Calu3 (cell line): ENCODE data around the gene ARHGEF28. TPM values are rescaled to one million over a fixed set of nuclear protein-coding genes. Genes with fewer than 3 reads are reported as not detected.

ENCODE experiments used
- BruUV-seq: library from RNA; stranded (reverse); fragments of 400-500 nt; replicated peaks from 2 replicates; lab custom pipeline; 2021; lab: Mats Ljungman, UMichigan
- CTCF ChIA-PET: fragments of 300-600 bp; sonication (Branson Sonifier 250); formaldehyde crosslinking; loops from one replicate; lab custom pipeline; 2022; ENCODE audit warnings: antibody characterized with exemption; lab: Charles Lee
- DNase-seq: peaks from one replicate; pipeline ENCODE4 v3.0.0; 2022
- H3K27ac Mint-ChIP-seq: one replicate; pipeline ENCODE4 v1.8.0; 2022; ENCODE audit warnings: mixed read lengths; ENCODE audit not compliant: unreplicated experiment
- H3K27me3 Mint-ChIP-seq: one replicate; pipeline ENCODE4 v1.8.0; 2022; ENCODE audit warnings: mixed read lengths; ENCODE audit not compliant: unreplicated experiment
- H3K36me3 Mint-ChIP-seq: one replicate; pipeline ENCODE4 v1.8.0; 2022; ENCODE audit warnings: mild to moderate bottlenecking, moderate library complexity, mixed read lengths; ENCODE audit not compliant: insufficient read depth, unreplicated experiment
- H3K4me1 Mint-ChIP-seq: one replicate; pipeline ENCODE4 v1.8.0; 2022; ENCODE audit warnings: mild to moderate bottlenecking, low read depth, mixed read lengths; ENCODE audit not compliant: unreplicated experiment
- H3K4me3 Mint-ChIP-seq: one replicate; pipeline ENCODE4 v1.8.0; 2022; ENCODE audit warnings: mild to moderate bottlenecking, low read depth, moderate library complexity, mixed read lengths; ENCODE audit not compliant: unreplicated experiment
- H3K9me3 Mint-ChIP-seq: one replicate; pipeline ENCODE4 v1.8.0; 2022; ENCODE audit warnings: low read depth, mixed read lengths; ENCODE audit not compliant: unreplicated experiment
- intact Hi-C: fragments of 100-400 bp; cut with micrococcal nuclease; formaldehyde crosslinking; loops from one replicate; pipeline ENCODE4 v1.10.0; 2022; ENCODE audit not compliant: unreplicated experiment
- total RNA-seq: library from RNA; stranded (reverse); gene quantifications from 2 replicates; pipeline ENCODE4 v1.2.3, GENCODE V29; 2022
- TF ChIP-seq, protein P1 (sequence below): fragments of 200-600 bp; IDR thresholded peaks from one replicate; pipeline ENCODE4 v1.8.0; 2022; ENCODE audit warnings: antibody characterized with exemption; ENCODE audit not compliant: unreplicated experiment

ARHGEF28 gene
- total RNA-seq, 1 experiment from 2014 or later, result 92.0 TPM

DNA sequence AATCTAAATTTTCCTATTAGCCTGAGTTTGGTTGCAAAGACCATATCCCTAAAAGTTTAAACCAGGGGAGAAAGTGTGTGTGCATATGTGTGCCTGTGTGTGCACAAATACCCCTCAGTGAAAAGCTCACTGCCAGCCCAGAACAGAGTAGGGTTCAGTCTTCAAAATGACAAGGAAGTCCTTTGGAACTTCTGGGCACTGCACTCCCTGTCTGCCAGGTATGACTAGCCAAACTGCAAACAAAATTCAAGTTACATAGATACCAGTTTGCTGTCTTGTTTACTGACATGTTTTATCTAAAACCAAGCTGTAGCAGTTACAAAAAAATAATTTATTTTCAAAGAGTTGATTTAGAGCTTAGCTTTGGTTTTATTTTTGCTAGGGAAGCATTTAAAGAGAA lies 100.1 kb downstream of the ARHGEF28 start:
- TF ChIP-seq, protein P1, sequence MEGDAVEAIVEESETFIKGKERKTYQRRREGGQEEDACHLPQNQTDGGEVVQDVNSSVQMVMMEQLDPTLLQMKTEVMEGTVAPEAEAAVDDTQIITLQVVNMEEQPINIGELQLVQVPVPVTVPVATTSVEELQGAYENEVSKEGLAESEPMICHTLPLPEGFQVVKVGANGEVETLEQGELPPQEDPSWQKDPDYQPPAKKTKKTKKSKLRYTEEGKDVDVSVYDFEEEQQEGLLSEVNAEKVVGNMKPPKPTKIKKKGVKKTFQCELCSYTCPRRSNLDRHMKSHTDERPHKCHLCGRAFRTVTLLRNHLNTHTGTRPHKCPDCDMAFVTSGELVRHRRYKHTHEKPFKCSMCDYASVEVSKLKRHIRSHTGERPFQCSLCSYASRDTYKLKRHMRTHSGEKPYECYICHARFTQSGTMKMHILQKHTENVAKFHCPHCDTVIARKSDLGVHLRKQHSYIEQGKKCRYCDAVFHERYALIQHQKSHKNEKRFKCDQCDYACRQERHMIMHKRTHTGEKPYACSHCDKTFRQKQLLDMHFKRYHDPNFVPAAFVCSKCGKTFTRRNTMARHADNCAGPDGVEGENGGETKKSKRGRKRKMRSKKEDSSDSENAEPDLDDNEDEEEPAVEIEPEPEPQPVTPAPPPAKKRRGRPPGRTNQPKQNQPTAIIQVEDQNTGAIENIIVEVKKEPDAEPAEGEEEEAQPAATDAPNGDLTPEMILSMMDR, result no peak
- Mint-ChIP-seq H3K4me1 (peaks cover 21% of the 10 kb centered on the region), H3K36me3 (no peaks in the 10 kb centered on the region), H3K9me3 (no peaks in the 10 kb centered on the region), H3K4me3 (no peak overlapping the region), H3K27ac (no peak overlapping the region), H3K27me3 (no peaks in the 10 kb centered on the region)
- CTCF ChIA-PET, result no interaction called here
- BruUV-seq, result no TSS peak
- no peak for DNase-seq
- intact Hi-C loops, result no loop called here

GRCh38 chr5:73726606-73727231 lies 100.7 kb downstream of the ARHGEF28 start:
- intact Hi-C loops, result no loop called here
- H3K4me3 Mint-ChIP-seq, result no peak overlapping the region
- CTCF ChIA-PET, result no interaction called here
- TF ChIP-seq, protein P1, result no peak
- peaks cover 21% of the 10 kb centered on the region for H3K4me1 Mint-ChIP-seq
- no peaks in the 10 kb centered on the region for H3K27me3 Mint-ChIP-seq
- BruUV-seq, result no TSS peak
- no peaks in the 10 kb centered on the region for H3K36me3 Mint-ChIP-seq
- no peaks in the 10 kb centered on the region for H3K9me3 Mint-ChIP-seq
- no peak for DNase-seq
- no peak overlapping the region for H3K27ac Mint-ChIP-seq

- Mint-ChIP-seq H3K27me3 (no peaks in the 10 kb centered on the region), H3K36me3 (no peaks in the 10 kb centered on the region), H3K27ac (no peak overlapping the region), H3K4me3 (no peak overlapping the region), H3K4me1 (peaks cover 21% of the 10 kb centered on the region), H3K9me3 (no peaks in the 10 kb centered on the region)
- BruUV-seq, result no TSS peak
- DNase-seq, result no peak
- CTCF ChIA-PET, result no interaction called here
- TF ChIP-seq, protein P1, result no peak
- intact Hi-C loops, result no loop called here
Observed at GRCh38 chr5:73727470-73727869, 101.5 kb downstream of the ARHGEF28 start.

DNA sequence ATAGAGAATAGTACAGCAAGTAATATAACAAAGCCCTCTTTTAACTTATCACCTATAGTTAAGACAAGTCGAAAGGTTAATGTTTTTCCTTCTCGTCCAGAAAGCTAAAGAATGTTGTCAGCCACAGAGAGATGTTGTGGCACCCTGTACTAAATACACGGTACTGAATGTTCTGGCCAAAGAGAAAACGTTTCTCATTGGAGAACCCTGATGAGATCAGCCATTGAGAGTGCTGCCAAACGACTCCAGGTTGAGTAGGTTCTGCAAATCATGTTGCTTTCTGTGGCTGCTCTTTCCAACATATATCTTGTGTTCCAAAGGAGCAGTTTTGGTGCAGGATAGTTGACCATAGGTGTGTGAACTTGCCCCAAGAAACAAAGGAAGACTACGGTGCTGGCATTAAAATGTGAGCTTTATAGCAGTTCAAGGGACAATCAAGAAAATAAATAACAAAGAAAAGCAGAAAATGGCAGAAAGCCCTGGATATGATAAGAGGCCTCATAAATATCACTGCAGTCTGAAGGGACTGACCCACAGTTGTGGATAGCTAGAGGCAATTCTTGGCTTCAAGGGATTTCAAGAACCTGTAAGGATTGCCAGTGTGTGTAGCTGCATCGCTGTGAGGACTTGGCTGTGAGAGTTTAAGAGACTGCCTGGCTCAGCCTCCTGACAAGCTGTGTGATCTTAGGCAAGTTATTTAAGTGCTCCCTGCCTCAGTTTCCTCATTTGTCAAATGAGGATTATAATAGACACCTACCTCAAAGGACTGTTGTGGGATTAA lies 102.7 kb downstream of the ARHGEF28 start:
- no TSS peak for BruUV-seq
- peaks cover 1% of the 10 kb centered on the region for H3K9me3 Mint-ChIP-seq
- H3K27me3 Mint-ChIP-seq, result no peaks in the 10 kb centered on the region
- TF ChIP-seq, protein P1, result no peak
- no peaks in the 10 kb centered on the region for H3K36me3 Mint-ChIP-seq
- H3K4me1 Mint-ChIP-seq, result peaks cover 21% of the 10 kb centered on the region
- no peak overlapping the region for H3K4me3 Mint-ChIP-seq
- CTCF ChIA-PET, result interaction anchor here (0.5 kb wide), 1 partner anchor 123 kb away, joined by 3 read pairs; no protein-coding TSS in a partner anchor
- intact Hi-C loops, result no loop called here
- no peak for DNase-seq
- no peak overlapping the region for H3K27ac Mint-ChIP-seq
